HepG2 (cell line): ENCODE results near the gene FN1. TPM values are rescaled to one million over a fixed set of nuclear protein-coding genes. Genes with fewer than 3 reads are reported as not detected.

Experiments
- AGO2 ChIP-seq: fragments of 200-400 bp; formaldehyde crosslinking; optimal IDR thresholded peaks from 2 replicates; pipeline ENCODE3; 2017; ENCODE audit warnings: mild to moderate bottlenecking, low read depth, low read length, moderate library complexity
- BORCS8-MEF2B ChIP-seq: sonication (generic); formaldehyde crosslinking; IDR thresholded peaks from 2 replicates; pipeline ENCODE4 v1.8.0; 2022; ENCODE audit warnings: mild to moderate bottlenecking, missing genetic modification reagents
- HDAC2 ChIP-seq: sonication (generic); formaldehyde crosslinking; IDR thresholded peaks from 2 replicates; pipeline ENCODE4 v1.4.0; 2020; ENCODE audit warnings: missing genetic modification reagents
- HNRNPUL1 ChIP-seq: fragments of 200-400 bp; formaldehyde crosslinking; IDR thresholded peaks from 2 replicates; pipeline ENCODE4 v1.6.1; 2017; ENCODE audit warnings: low read depth, mild to moderate bottlenecking, low read length, moderate library complexity
- HOXA3 ChIP-seq: sonication (generic); formaldehyde crosslinking; IDR thresholded peaks from 2 replicates; pipeline ENCODE4 v1.5.0; 2020; ENCODE audit warnings: missing genetic modification reagents
- POLR2A ChIP-seq, 2 experiments: IDR thresholded peaks; 2 replicates each; pipeline ENCODE4 v1.6.1; 2011; ENCODE audit warnings: low read depth in 2 of 2, low read length in 2 of 2, mild to moderate bottlenecking in 1 of 2, moderate library complexity in 1 of 2; ENCODE audit not compliant: insufficient read depth in 1 of 2
- POLR2AphosphoS5 ChIP-seq: IDR thresholded peaks from 2 replicates; pipeline ENCODE4 v1.6.1; 2012; ENCODE audit warnings: low read depth, low read length
- POLR2G ChIP-seq: fragments of 200-400 bp; formaldehyde crosslinking; IDR thresholded peaks from 2 replicates; pipeline ENCODE4 v1.6.1; 2018; ENCODE audit warnings: mild to moderate bottlenecking, low read depth, low read length, moderate library complexity
- RBM22 ChIP-seq: fragments of 200-400 bp; formaldehyde crosslinking; optimal IDR thresholded peaks from 2 replicates; pipeline ENCODE3; 2017; ENCODE audit warnings: mild to moderate bottlenecking, low read length, moderate library complexity
- RXRB ChIP-seq: IDR thresholded peaks from 2 replicates; pipeline ENCODE4 v1.6.1; 2016; ENCODE audit warnings: borderline replicate concordance, missing genetic modification reagents, missing compliant biosample characterization
- SALL1 ChIP-seq: sonication (generic); formaldehyde crosslinking; IDR thresholded peaks from 2 replicates; pipeline ENCODE4 v1.8.0; 2022; ENCODE audit warnings: mild to moderate bottlenecking, missing genetic modification reagents
- ZC3H13 ChIP-seq: sonication (generic); formaldehyde crosslinking; IDR thresholded peaks from 2 replicates; pipeline ENCODE4 v1.8.1; 2023; ENCODE audit warnings: mild to moderate bottlenecking, missing genetic modification reagents, moderate library complexity
- ZNF124 ChIP-seq: sonication (generic); formaldehyde crosslinking; IDR thresholded peaks from 2 replicates; pipeline ENCODE4 v1.4.0; 2020; ENCODE audit warnings: missing genetic modification reagents
- ZNF180 ChIP-seq: sonication (generic); formaldehyde crosslinking; IDR thresholded peaks from 2 replicates; pipeline ENCODE4 v1.4.0; 2020; ENCODE audit warnings: low read depth, missing genetic modification reagents, borderline replicate concordance
- ZNF326 ChIP-seq: sonication (generic); formaldehyde crosslinking; IDR thresholded peaks from 2 replicates; pipeline ENCODE4 v1.4.0; 2020; ENCODE audit warnings: missing genetic modification reagents, borderline replicate concordance
- ZNF574 ChIP-seq: sonication (generic); formaldehyde crosslinking; IDR thresholded peaks from 2 replicates; pipeline ENCODE4 v1.4.0; 2020; ENCODE audit warnings: missing genetic modification reagents
- ZNF589 ChIP-seq: sonication (generic); formaldehyde crosslinking; conservative IDR thresholded peaks from 2 replicates; pipeline ENCODE4 v1.8.0; 2022; ENCODE audit warnings: mild to moderate bottlenecking, moderate library complexity, missing genetic modification reagents
- ZNF598 ChIP-seq: sonication (generic); formaldehyde crosslinking; IDR thresholded peaks from 2 replicates; pipeline ENCODE4 v1.5.1; 2020; ENCODE audit warnings: mild to moderate bottlenecking, missing genetic modification reagents, borderline replicate concordance
- ZNF784 ChIP-seq: sonication (generic); formaldehyde crosslinking; IDR thresholded peaks from 2 replicates; pipeline ENCODE4 v1.5.1; 2020; ENCODE audit warnings: missing genetic modification reagents, mild to moderate bottlenecking, borderline replicate concordance
- ZNF83 ChIP-seq: sonication (generic); formaldehyde crosslinking; IDR thresholded peaks from 2 replicates; pipeline ENCODE4 v1.4.0; 2020; ENCODE audit warnings: missing genetic modification reagents, mild to moderate bottlenecking, borderline replicate concordance
- polyA plus RNA-seq, 8 experiments: library from polyadenylated mRNA; depleted of rRNA in 3 of 8; stranded (reverse) in 7 of 8; unstranded in 1 of 8; fragments of >200 nt; fragmentation: Illumina TruSeq in 4 of 8; extraction: Trizol in 4 of 8; gene quantifications; 2 replicates each; pipeline versions ENCODE4 v1.2.1 to v1.2.3, GENCODE V29; 2011 to 2016; ENCODE audit warnings: low read depth in 4 of 8, missing spikeins in 1 of 8, mixed read lengths in 1 of 8; ENCODE audit not compliant: insufficient read depth in 1 of 8
- total RNA-seq, 5 experiments: library from RNA; depleted of rRNA; stranded (reverse); fragments of >200 nt; fragmentation: Illumina TruSeq; extraction: Trizol; gene quantifications; 2 replicates each; pipeline ENCODE4 v1.2.3, GENCODE V29; 2016; ENCODE audit warnings: low read depth in 1 of 5
- TF ChIP-seq, protein P1 (sequence below): sonication (generic); formaldehyde crosslinking; IDR thresholded peaks from 2 replicates; pipeline ENCODE4 v1.9.0; 2021; ENCODE audit warnings: missing genetic modification reagents, mild to moderate bottlenecking, borderline replicate concordance
- TF ChIP-seq, protein P2 (sequence below): sonication (generic); formaldehyde crosslinking; IDR thresholded peaks from 2 replicates; pipeline ENCODE4 v1.5.1; 2020; ENCODE audit warnings: missing genetic modification reagents, mild to moderate bottlenecking, borderline replicate concordance

The FN1 gene
- total and polyA plus RNA-seq, 2 of the 13 experiments (the other 11 are each of a cell fraction or from before 2014, with no cell fraction given) = 1,847 to 6,471 TPM

- TF ChIP-seq ZNF180 = 0 out of 2 replicates have a peak, but pooled peaks have one; percentile 25
- no peak for TF ChIP-seq ZNF326 (CRISPR knock-in tag)
- peak; percentile 80 for TF ChIP-seq POLR2G
- TF ChIP-seq AGO2 = peak; percentile 57
- TF ChIP-seq, protein P1, sequence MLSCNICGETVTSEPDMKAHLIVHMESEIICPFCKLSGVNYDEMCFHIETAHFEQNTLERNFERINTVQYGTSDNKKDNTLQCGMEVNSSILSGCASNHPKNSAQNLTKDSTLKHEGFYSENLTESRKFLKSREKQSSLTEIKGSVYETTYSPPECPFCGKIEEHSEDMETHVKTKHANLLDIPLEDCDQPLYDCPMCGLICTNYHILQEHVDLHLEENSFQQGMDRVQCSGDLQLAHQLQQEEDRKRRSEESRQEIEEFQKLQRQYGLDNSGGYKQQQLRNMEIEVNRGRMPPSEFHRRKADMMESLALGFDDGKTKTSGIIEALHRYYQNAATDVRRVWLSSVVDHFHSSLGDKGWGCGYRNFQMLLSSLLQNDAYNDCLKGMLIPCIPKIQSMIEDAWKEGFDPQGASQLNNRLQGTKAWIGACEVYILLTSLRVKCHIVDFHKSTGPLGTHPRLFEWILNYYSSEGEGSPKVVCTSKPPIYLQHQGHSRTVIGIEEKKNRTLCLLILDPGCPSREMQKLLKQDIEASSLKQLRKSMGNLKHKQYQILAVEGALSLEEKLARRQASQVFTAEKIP = no peak
- peak; percentile 99 for TF ChIP-seq RBM22
- peak; percentile 66 for TF ChIP-seq SALL1 (CRISPR knock-in tag)
- TF ChIP-seq RXRB = no peak
- TF ChIP-seq POLR2AphosphoS5 = peak; percentile 77
- TF ChIP-seq HNRNPUL1 = no peak
- TF ChIP-seq POLR2A (IDR thresholded peaks at IDR 0.05; ENCODE audit: insufficient read depth in 1 of 2, low read depth in 2 of 2, low read length in 2 of 2) = peak; percentile 41 to 72; a peak in 3 of 4 replicates
- TF ChIP-seq ZNF589 (CRISPR knock-in tag) = 0 out of 2 replicates have a peak, but pooled peaks have one; percentile 20
- TF ChIP-seq ZNF124 (CRISPR knock-in tag) = no peak
- TF ChIP-seq ZC3H13 (CRISPR knock-in tag) = peak; percentile 57; the same call in 1 of the 2 replicates
- peak; percentile 36; the same call in 1 of the 2 replicates for TF ChIP-seq ZNF598 (CRISPR knock-in tag)
- TF ChIP-seq ZNF83 = no peak
- no peak for TF ChIP-seq HDAC2 (CRISPR knock-in tag)
- TF ChIP-seq, protein P2, sequence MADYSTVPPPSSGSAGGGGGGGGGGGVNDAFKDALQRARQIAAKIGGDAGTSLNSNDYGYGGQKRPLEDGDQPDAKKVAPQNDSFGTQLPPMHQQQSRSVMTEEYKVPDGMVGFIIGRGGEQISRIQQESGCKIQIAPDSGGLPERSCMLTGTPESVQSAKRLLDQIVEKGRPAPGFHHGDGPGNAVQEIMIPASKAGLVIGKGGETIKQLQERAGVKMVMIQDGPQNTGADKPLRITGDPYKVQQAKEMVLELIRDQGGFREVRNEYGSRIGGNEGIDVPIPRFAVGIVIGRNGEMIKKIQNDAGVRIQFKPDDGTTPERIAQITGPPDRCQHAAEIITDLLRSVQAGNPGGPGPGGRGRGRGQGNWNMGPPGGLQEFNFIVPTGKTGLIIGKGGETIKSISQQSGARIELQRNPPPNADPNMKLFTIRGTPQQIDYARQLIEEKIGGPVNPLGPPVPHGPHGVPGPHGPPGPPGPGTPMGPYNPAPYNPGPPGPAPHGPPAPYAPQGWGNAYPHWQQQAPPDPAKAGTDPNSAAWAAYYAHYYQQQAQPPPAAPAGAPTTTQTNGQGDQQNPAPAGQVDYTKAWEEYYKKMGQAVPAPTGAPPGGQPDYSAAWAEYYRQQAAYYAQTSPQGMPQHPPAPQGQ (CRISPR knock-in tag) = 0 out of 2 replicates have a peak, but pooled peaks have one; percentile 51
- TF ChIP-seq BORCS8-MEF2B (CRISPR knock-in tag) = 0 out of 2 replicates have a peak, but pooled peaks have one; percentile 26
- 0 out of 2 replicates have a peak, but pooled peaks have one; percentile 14 for TF ChIP-seq ZNF574 (CRISPR knock-in tag)
- 0 out of 2 replicates have a peak, but pooled peaks have one; percentile 14 for TF ChIP-seq HOXA3 (CRISPR knock-in tag)
- 0 out of 2 replicates have a peak, but pooled peaks have one; percentile 30 for TF ChIP-seq ZNF784 (CRISPR knock-in tag)
Measured at GRCh38 chr2:215428060-215428910, 7.6 kb downstream of the FN1 start (continued).
